GM12891 (cell line): ENCODE measurements around the gene CRAMP1.

ENCODE experiments used
- PAX5 ChIP-seq: IDR thresholded peaks from 2 replicates; pipeline ENCODE4 v1.6.1; 2011; ENCODE audit warnings: low read length, moderate library complexity, mild to moderate bottlenecking; ENCODE audit not compliant: insufficient read depth, severe bottlenecking
- POLR2A ChIP-seq: IDR thresholded peaks from 2 replicates; pipeline ENCODE4 v1.6.1; 2011; ENCODE audit warnings: low read depth, low read length, control low read depth
- POLR2AphosphoS5 ChIP-seq: IDR thresholded peaks from 2 replicates; pipeline ENCODE4 v1.6.1; 2011; ENCODE audit warnings: low read depth, low read length, control low read depth
- SPI1 ChIP-seq: IDR thresholded peaks from 2 replicates; pipeline ENCODE4 v1.6.1; 2011; ENCODE audit warnings: low read depth, low read length, control low read depth
- TAF1 ChIP-seq: IDR thresholded peaks from 2 replicates; pipeline ENCODE4 v1.6.1; 2011; ENCODE audit warnings: low read depth, low read length, control low read depth

DNA sequence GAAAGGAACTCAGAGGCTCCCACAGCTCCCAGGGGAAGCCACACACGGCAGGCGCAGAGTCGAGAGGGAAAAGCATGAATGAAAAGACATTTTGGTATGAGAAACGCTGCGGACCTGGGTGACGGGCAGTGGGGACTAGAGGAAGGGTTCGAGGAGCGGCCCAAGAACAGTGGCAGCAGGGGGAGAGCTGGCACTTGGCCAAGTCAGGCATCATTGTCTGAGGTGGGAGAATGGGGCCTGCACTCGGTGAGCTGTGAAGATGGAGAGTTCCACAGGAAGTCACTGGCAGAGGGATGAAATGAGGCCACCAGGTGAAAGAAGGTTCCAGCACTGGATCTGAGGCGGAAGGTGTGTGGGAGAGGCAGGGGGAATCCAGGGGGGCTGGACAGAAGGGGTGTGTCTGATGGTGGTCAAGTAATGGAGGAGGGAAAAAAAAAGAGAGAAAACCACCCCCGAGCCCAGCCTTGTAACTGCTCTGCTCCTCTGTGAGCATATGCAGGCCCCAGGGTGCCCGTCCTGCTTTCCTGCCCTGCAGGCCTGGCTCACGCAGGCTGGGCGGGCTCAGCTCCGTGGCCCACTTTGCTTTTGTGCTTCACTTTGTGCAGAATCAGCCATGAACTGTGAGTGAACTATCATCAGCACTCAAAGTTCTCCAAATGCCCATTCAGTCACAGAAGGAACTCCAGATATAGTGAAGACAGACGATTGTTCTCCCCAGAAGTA, 46.9 kb upstream of the CRAMP1 start:
- TF ChIP-seq POLR2A, result no peak
- TF ChIP-seq TAF1, result no peak
- no peak for TF ChIP-seq SPI1
- TF ChIP-seq POLR2AphosphoS5, result no peak
- TF ChIP-seq PAX5, result no peak
